Measurements from ENCODE around the gene MIS18BP1. TPM values are rescaled to one million over a fixed set of nuclear protein-coding genes. Genes with fewer than 3 reads are reported as not detected.

Gene MIS18BP1
- total and polyA plus RNA-seq, 9 of the 15 experiments (the other 6 are each of a cell fraction or from before 2014, with no cell fraction given): 5.0 to 29.1 (median 19.1) TPM

GRCh38 chr14:45249856-45250575 lies 3.0 kb downstream of the MIS18BP1 start (continued):
- no peak for TF ChIP-seq UBTF (IDR thresholded peaks at IDR 0.05; ENCODE audit: borderline replicate concordance in 1 of 2, low read depth in 2 of 2, low read length in 2 of 2)
- 0 out of 4 replicates have a peak, but pooled peaks of 1 of the 2 experiments have one; percentile 54 for TF ChIP-seq FOXA3 (CRISPR knock-in tag; conservative IDR thresholded peaks at IDR 0.05 in 1 of 2, IDR thresholded peaks at IDR 0.05 in 1 of 2)
- TF ChIP-seq CHAMP1 (IDR thresholded peaks at IDR 0.05): no peak
- no peak for TF ChIP-seq AFF4 (CRISPR knock-in tag; IDR thresholded peaks at IDR 0.05)
- TF ChIP-seq DPF2 (IDR thresholded peaks at IDR 0.05): peak; percentile 42; the same call in 1 of the 2 replicates
- peak; percentile 77 for TF ChIP-seq TEAD4 (IDR thresholded peaks at IDR 0.05; ENCODE audit: low read length)
- no peak for TF ChIP-seq TEAD4 (CRISPR knock-in tag; IDR thresholded peaks at IDR 0.05; ENCODE audit: borderline replicate concordance)
- TF ChIP-seq TCF3 (CRISPR knock-in tag; IDR thresholded peaks at IDR 0.05): peak; percentile 72
- no peak for TF ChIP-seq NELFE (IDR thresholded peaks at IDR 0.05; ENCODE audit: insufficient read depth, insufficient read length)
- peak; percentile 67 for TF ChIP-seq CBFA2T2 (conservative IDR thresholded peaks at IDR 0.05)
- TF ChIP-seq ZFP1 (CRISPR knock-in tag; IDR thresholded peaks at IDR 0.05): no peak
- no peak for TF ChIP-seq ZNF778 (CRISPR knock-in tag; IDR thresholded peaks at IDR 0.05)
- no peak for TF ChIP-seq PREB (CRISPR knock-in tag; IDR thresholded peaks at IDR 0.05)
- TF ChIP-seq ZNF589 (CRISPR knock-in tag; IDR thresholded peaks at IDR 0.05; ENCODE audit: low read depth): no peak
- no peak for TF ChIP-seq POLR2A (conservative IDR thresholded peaks at IDR 0.05)
- no peak for TF ChIP-seq BRF1 (IDR thresholded peaks at IDR 0.05; ENCODE audit: borderline replicate concordance, extremely low read depth, insufficient read length)
- TF ChIP-seq SMARCA4 (IDR thresholded peaks at IDR 0.05): peak; percentile 67
- TF ChIP-seq MECOM (CRISPR knock-in tag; IDR thresholded peaks at IDR 0.05): no peak
- TF ChIP-seq NR1H2 (CRISPR knock-in tag; IDR thresholded peaks at IDR 0.05): no peak
- no peak for TF ChIP-seq ZNF282 (CRISPR knock-in tag; IDR thresholded peaks at IDR 0.05)

Data from K562 (cell line).